Neural crest cell (in vitro differentiated cells): ENCODE results near the gene CHRNG. TPM values are rescaled to one million over a fixed set of nuclear protein-coding genes. Genes with fewer than 3 reads are reported as not detected.
"Not testable (repeated sequence)": the region's sequence is repeated elsewhere in the genome, so short reads cannot be mapped to it uniquely, and the experiment has no call there.

Experiments
- DNase-seq: peaks from one replicate; pipeline ENCODE4 v3.0.0; 2021; ENCODE audit warnings: low read depth, mixed read lengths, low spot score
- H3K27ac Mint-ChIP-seq: one replicate; pipeline ENCODE4 v1.8.0; 2021; ENCODE audit warnings: mild to moderate bottlenecking, mixed read lengths; ENCODE audit not compliant: unreplicated experiment
- H3K27me3 Mint-ChIP-seq: 2 replicates; pipeline ENCODE4 v1.8.0; 2021; ENCODE audit warnings: low read depth, mild to moderate bottlenecking, mixed read lengths
- H3K36me3 Mint-ChIP-seq: 2 replicates; pipeline ENCODE4 v1.8.0; 2021; ENCODE audit warnings: low read depth, mild to moderate bottlenecking, mixed read lengths
- H3K4me1 Mint-ChIP-seq: 2 replicates; pipeline ENCODE4 v1.8.0; 2021; ENCODE audit warnings: mixed read lengths
- H3K4me3 Mint-ChIP-seq: one replicate; pipeline ENCODE4 v1.8.0; 2021; ENCODE audit warnings: mild to moderate bottlenecking, mixed read lengths
- H3K9me3 Mint-ChIP-seq: 2 replicates; pipeline ENCODE4 v1.8.0; 2021; ENCODE audit warnings: mixed read lengths
- total RNA-seq: library from RNA; stranded (reverse); gene quantifications from 2 replicates; pipeline ENCODE4 v1.2.1, GENCODE V29; 2021
- TF ChIP-seq, protein P1 (sequence below): fragments of 200-600 bp; sonication (generic); conservative IDR thresholded peaks from 2 replicates; pipeline ENCODE4 v1.5.0; 2021; ENCODE audit warnings: antibody characterized with exemption, mild to moderate bottlenecking

The CHRNG gene
- total RNA-seq, 1 donor from 2014 or later: not detected

DNA sequence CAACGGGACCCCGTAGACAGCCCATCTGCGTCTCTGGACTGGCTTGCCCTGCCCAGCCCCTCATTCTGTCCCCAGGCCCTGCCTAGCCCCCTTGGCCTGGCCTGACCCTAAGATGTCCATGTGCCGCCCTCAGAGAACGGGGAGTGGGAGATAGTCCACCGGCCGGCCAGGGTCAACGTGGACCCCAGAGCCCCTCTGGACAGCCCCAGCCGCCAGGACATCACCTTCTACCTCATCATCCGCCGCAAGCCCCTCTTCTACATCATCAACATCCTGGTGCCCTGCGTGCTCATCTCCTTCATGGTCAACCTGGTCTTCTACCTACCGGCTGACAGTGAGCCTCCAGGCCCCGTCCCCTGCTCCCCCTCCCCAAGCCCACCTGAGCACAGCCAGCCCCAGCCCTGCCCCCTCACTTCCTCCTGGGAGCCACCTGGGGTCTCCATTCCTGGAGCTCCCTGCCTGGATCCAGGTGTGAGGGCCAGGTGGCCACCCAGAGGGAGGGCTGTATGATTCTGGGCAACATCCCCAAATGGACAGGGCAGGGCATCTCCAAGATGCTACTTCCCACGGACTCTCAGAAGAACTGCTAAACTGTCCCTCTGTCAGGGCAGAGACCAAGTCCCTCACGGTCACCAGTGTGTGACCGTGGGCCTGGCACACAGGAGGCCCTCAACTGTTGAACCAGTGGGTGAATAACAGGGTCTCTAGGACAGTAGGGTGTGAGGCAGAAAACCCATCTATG, 9.5 kb upstream of the CHRNG start:
- peaks cover 18% of the 10 kb centered on the region for H3K27me3 Mint-ChIP-seq
- TF ChIP-seq, protein P1, sequence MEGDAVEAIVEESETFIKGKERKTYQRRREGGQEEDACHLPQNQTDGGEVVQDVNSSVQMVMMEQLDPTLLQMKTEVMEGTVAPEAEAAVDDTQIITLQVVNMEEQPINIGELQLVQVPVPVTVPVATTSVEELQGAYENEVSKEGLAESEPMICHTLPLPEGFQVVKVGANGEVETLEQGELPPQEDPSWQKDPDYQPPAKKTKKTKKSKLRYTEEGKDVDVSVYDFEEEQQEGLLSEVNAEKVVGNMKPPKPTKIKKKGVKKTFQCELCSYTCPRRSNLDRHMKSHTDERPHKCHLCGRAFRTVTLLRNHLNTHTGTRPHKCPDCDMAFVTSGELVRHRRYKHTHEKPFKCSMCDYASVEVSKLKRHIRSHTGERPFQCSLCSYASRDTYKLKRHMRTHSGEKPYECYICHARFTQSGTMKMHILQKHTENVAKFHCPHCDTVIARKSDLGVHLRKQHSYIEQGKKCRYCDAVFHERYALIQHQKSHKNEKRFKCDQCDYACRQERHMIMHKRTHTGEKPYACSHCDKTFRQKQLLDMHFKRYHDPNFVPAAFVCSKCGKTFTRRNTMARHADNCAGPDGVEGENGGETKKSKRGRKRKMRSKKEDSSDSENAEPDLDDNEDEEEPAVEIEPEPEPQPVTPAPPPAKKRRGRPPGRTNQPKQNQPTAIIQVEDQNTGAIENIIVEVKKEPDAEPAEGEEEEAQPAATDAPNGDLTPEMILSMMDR: no peak
- H3K9me3 Mint-ChIP-seq: no peaks in the 10 kb centered on the region
- DNase-seq: no peak
- no peaks in the 10 kb centered on the region for H3K36me3 Mint-ChIP-seq
- H3K4me3 Mint-ChIP-seq: no peak overlapping the region
- peak overlapping the region; percentile 19 for H3K27ac Mint-ChIP-seq
- H3K4me1 Mint-ChIP-seq: peaks cover 15% of the 10 kb centered on the region

DNA sequence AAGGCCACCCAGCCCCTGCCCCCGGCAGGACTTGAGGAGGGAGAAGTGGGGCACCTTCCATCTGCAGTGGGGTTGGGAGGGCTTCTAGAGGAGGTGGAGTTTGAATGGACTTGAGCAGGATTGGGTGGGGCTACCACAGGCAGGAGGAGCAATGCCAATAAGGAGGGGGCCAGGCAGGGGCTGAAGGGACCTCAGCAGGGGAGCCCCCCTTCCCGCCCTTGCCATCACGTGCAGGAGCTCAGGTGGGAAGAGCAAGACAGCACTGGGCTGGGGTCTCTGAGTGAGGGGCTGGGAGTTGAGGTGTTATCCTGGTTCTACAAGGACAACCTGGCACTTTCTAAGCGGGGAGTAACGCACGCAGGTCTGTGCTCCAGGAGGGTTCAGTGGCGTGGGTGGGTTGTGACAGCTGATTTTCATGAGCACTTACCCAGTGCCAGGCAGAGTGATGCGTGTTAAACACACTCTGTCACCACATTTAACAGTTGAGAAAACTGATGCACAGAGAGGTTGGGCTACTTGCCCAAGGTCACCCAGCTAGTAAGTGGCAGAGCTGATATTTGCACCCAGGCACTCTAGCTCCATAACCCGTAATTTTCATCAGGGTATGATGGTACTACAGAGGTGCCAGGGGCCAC, 8.7 kb upstream of the CHRNG start:
- no peaks in the 10 kb centered on the region for H3K9me3 Mint-ChIP-seq
- H3K36me3 Mint-ChIP-seq: no peaks in the 10 kb centered on the region
- H3K4me3 Mint-ChIP-seq: peak overlapping the region; percentile 7
- TF ChIP-seq, protein P1: no peak
- peaks cover 15% of the 10 kb centered on the region for H3K27me3 Mint-ChIP-seq
- H3K27ac Mint-ChIP-seq: no peak overlapping the region
- H3K4me1 Mint-ChIP-seq: peaks cover 15% of the 10 kb centered on the region
- DNase-seq: no peak

DNA sequence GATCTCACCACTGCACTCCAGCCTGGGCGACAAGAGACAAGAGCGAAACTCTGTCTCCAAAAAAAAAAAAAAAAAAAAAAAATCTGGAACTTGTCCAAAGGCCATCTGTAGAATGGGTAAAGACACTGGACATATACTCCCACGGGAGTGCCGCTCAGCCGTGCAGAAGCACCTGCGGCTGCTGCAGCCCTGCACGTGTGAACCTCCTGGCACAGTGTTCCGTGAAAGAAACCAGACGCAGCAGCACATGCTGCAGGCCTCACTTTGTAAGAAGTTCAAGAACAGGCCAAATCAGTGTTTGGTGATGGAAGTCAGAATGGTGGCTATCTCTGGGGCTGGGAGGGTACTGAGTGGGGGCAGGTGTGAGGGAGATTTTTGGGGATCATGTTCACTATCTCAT, 7.1 kb upstream of the CHRNG start:
- Mint-ChIP-seq H3K9me3 (peaks cover 3% of the 10 kb centered on the region), H3K36me3 (peaks cover 4% of the 10 kb centered on the region), H3K4me3 (no peak overlapping the region), H3K27me3 (peaks cover 10% of the 10 kb centered on the region), H3K27ac (no peak overlapping the region), H3K4me1 (peaks cover 15% of the 10 kb centered on the region)
- DNase-seq: no peak
- TF ChIP-seq, protein P1: no peak

DNA sequence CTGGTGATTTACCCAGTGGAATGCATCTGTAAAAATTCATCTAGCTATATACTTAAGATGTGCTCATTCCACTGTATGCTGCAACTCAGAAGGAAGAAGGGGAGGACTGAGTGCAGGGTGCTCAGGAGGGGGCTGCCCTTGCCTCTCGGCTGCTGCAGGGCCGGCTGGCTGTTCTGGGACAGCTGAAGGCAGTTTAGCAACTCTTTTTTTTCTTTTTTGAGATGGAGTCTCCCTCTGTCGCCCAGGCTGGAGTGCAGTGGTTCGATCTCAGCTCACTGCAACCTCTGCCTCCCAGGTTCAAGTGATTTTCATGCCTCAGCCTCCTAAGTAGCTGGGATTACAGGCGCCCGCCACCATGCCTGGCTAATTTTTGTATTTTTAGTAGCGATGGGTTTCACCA, 6.7 kb upstream of the CHRNG start:
- not testable (repeated sequence) for DNase-seq, H3K4me3 Mint-ChIP-seq, H3K27me3 Mint-ChIP-seq, H3K27ac Mint-ChIP-seq, H3K9me3 Mint-ChIP-seq, H3K36me3 Mint-ChIP-seq
- peaks cover 15% of the 10 kb centered on the region for H3K4me1 Mint-ChIP-seq

DNA sequence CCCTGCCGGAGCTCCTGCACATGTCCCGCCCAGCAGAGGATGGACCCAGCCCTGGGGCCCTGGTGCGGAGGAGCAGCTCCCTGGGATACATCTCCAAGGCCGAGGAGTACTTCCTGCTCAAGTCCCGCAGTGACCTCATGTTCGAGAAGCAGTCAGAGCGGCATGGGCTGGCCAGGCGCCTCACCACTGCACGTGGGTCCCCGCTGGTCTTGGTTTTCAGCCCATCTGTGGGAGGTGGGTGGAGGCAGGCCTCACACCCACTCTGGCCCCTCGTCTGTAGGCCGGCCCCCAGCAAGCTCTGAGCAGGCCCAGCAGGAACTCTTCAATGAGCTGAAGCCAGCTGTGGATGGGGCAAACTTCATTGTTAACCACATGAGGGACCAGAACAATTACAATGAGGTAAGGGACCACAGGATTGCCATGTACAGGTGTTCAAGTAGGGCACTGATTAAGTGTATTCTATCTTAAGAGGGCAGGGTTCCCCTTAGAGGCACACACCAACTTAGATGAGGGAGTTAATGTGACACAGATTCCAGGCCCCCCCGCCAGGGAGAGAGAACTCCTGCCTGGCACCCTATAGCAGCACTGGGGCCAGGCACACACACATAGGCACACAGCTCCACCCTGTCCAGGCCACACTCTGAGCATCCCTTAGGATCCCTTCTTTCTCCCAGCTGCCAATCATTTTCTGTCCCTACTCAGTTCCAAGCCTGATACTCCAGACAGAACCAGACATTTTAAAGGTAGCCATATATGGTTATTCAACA, 5.4 kb upstream of the CHRNG start:
- peaks cover 20% of the 10 kb centered on the region for H3K4me1 Mint-ChIP-seq
- H3K9me3 Mint-ChIP-seq: peaks cover 3% of the 10 kb centered on the region
- TF ChIP-seq, protein P1: no peak
- no peak for DNase-seq
- H3K36me3 Mint-ChIP-seq: peaks cover 4% of the 10 kb centered on the region
- H3K4me3 Mint-ChIP-seq: peak overlapping the region; percentile 27
- H3K27me3 Mint-ChIP-seq: peaks cover 3% of the 10 kb centered on the region
- H3K27ac Mint-ChIP-seq: peak overlapping the region; percentile 35
